H9 (cell line): ENCODE data around the gene CACNA1D. TPM values are rescaled to one million over a fixed set of nuclear protein-coding genes. Genes with fewer than 3 reads are reported as not detected.

Source experiments
- DNase-seq: peaks from one replicate; pipeline ENCODE4 v3.0.0-alpha.2; 2017
- H2AFZ ChIP-seq: one replicate; pipeline ENCODE4 v1.6.1; 2013; ENCODE audit warnings: mild to moderate bottlenecking, low read length, control low read depth, moderate library complexity
- H2AK5ac ChIP-seq: 2 replicates; pipeline ENCODE4 v1.6.1; 2013; ENCODE audit warnings: low read length, control low read depth, mixed read lengths; ENCODE audit not compliant: insufficient read length
- H2BK120ac ChIP-seq: one replicate; pipeline ENCODE4 v1.6.1; 2013; ENCODE audit warnings: low read depth, mild to moderate bottlenecking, low read length, control low read depth, inconsistent platforms; ENCODE audit not compliant: poor library complexity, severe bottlenecking
- H2BK12ac ChIP-seq: 2 replicates; pipeline ENCODE4 v1.6.1; 2013; ENCODE audit warnings: low read length, control low read depth, mixed read lengths, low read depth; ENCODE audit not compliant: insufficient read length
- H2BK15ac ChIP-seq: 2 replicates; pipeline ENCODE4 v1.6.1; 2013; ENCODE audit warnings: low read depth, low read length, control low read depth
- H2BK20ac ChIP-seq: one replicate; pipeline ENCODE4 v1.6.1; 2013; ENCODE audit warnings: low read depth, mild to moderate bottlenecking, low read length, control low read depth, inconsistent platforms; ENCODE audit not compliant: poor library complexity, severe bottlenecking
- H2BK5ac ChIP-seq: 2 replicates; pipeline ENCODE4 v1.6.1; 2013; ENCODE audit warnings: low read length, control low read depth, mixed read lengths; ENCODE audit not compliant: insufficient read length
- H3K14ac ChIP-seq: 2 replicates; pipeline ENCODE4 v1.6.1; 2013; ENCODE audit warnings: low read length, control low read depth; ENCODE audit not compliant: insufficient read depth
- H3K18ac ChIP-seq: 2 replicates; pipeline ENCODE4 v1.6.1; 2013; ENCODE audit warnings: low read depth, mild to moderate bottlenecking, mixed read lengths, low read length, control low read depth; ENCODE audit not compliant: insufficient read length
- H3K23ac ChIP-seq: 2 replicates; pipeline ENCODE4 v1.6.1; 2013; ENCODE audit warnings: low read length, control low read depth, mixed read lengths, low read depth; ENCODE audit not compliant: insufficient read length
- H3K23me2 ChIP-seq: 2 replicates; pipeline ENCODE4 v1.6.1; 2013; ENCODE audit warnings: low read depth, mild to moderate bottlenecking, mixed read lengths, low read length, control low read depth; ENCODE audit not compliant: insufficient read length, poor library complexity, severe bottlenecking
- H3K27ac ChIP-seq: 2 replicates; pipeline ENCODE4 v1.5.1; 2013; ENCODE audit warnings: low read length, control low read depth, mixed read lengths, low read depth; ENCODE audit not compliant: insufficient read length
- H3K27me3 ChIP-seq: 2 replicates; pipeline ENCODE4 v1.6.1; 2013; ENCODE audit warnings: low read length, control low read depth, inconsistent platforms; ENCODE audit not compliant: insufficient read depth
- H3K4ac ChIP-seq: 2 replicates; pipeline ENCODE4 v1.6.1; 2013; ENCODE audit warnings: low read depth, mild to moderate bottlenecking, control low read depth, inconsistent platforms, low read length, moderate library complexity
- H3K4me1 ChIP-seq: 2 replicates; pipeline ENCODE4 v1.6.1; 2013; ENCODE audit warnings: low read length, control low read depth, inconsistent platforms; ENCODE audit not compliant: insufficient read depth
- H3K4me2 ChIP-seq: 2 replicates; pipeline ENCODE4 v1.6.1; 2013; ENCODE audit warnings: low read length, control low read depth, mixed read lengths; ENCODE audit not compliant: insufficient read length, insufficient read depth
- H3K56ac ChIP-seq: 2 replicates; pipeline ENCODE4 v1.6.1; 2013; ENCODE audit warnings: low read depth, mild to moderate bottlenecking, mixed read lengths, low read length, control low read depth; ENCODE audit not compliant: insufficient read length
- H3K79me1 ChIP-seq: 2 replicates; pipeline ENCODE4 v1.6.1; 2013; ENCODE audit warnings: low read depth, mild to moderate bottlenecking, moderate library complexity, low read length, control low read depth, inconsistent platforms; ENCODE audit not compliant: insufficient read depth, poor library complexity, severe bottlenecking
- H3K79me2 ChIP-seq: 2 replicates; pipeline ENCODE4 v1.6.1; 2013; ENCODE audit warnings: low read length, control low read depth, inconsistent platforms; ENCODE audit not compliant: insufficient read depth
- H3K9ac ChIP-seq: 2 replicates; pipeline ENCODE4 v1.6.1; 2013; ENCODE audit warnings: low read length, control low read depth, mixed read lengths; ENCODE audit not compliant: insufficient read length; ENCODE audit errors: extremely low read depth
- H3K9me3 ChIP-seq: one replicate; pipeline ENCODE4 v1.6.1; 2013; ENCODE audit warnings: low read depth, low read length, inconsistent platforms; ENCODE audit not compliant: control insufficient read depth
- H3T11ph ChIP-seq: one replicate; pipeline ENCODE4 v1.6.1; 2013; ENCODE audit warnings: mild to moderate bottlenecking, low read length, control low read depth, inconsistent platforms
- H4K20me1 ChIP-seq: one replicate; pipeline ENCODE4 v1.6.1; 2013; ENCODE audit not compliant: control insufficient read depth, insufficient read length, insufficient read depth
- H4K5ac ChIP-seq: 2 replicates; pipeline ENCODE4 v1.6.1; 2013; ENCODE audit warnings: low read depth, mild to moderate bottlenecking, mixed read lengths, low read length, control low read depth; ENCODE audit not compliant: insufficient read length
- H4K8ac ChIP-seq: replicated peaks from 2 replicates; pipeline ENCODE4 v1.6.1; 2013; ENCODE audit warnings: low read length, control low read depth, mixed read lengths, low read depth; ENCODE audit not compliant: insufficient read length
- H4K91ac ChIP-seq: 2 replicates; pipeline ENCODE4 v1.6.1; 2013; ENCODE audit warnings: low read depth, mild to moderate bottlenecking, moderate library complexity, mixed read lengths, low read length, control low read depth; ENCODE audit not compliant: insufficient read length
- H3K27ac Mint-ChIP-seq, 3 experiments: 2 replicates in 2 of 3; 3 replicates in 1 of 3; pipeline ENCODE4 v1.8.0; 2020 to 2021; ENCODE audit warnings: mixed read lengths in 3 of 3, mild to moderate bottlenecking in 1 of 3, moderate library complexity in 1 of 3
- H3K27me3 Mint-ChIP-seq: 2 replicates; pipeline ENCODE4 v1.8.0; 2021; ENCODE audit warnings: low read depth, mild to moderate bottlenecking, moderate library complexity, mixed read lengths
- H3K36me3 Mint-ChIP-seq, 3 experiments: 2 replicates in 2 of 3; 3 replicates in 1 of 3; pipeline ENCODE4 v1.8.0; 2020 to 2021; ENCODE audit warnings: low read depth in 3 of 3, mixed read lengths in 3 of 3; ENCODE audit not compliant: insufficient read depth in 1 of 3
- H3K4me1 Mint-ChIP-seq, 2 experiments: 2 replicates each; pipeline ENCODE4 v1.8.0; 2020; ENCODE audit warnings: mixed read lengths in 2 of 2
- H3K4me3 Mint-ChIP-seq, 2 experiments: 2 replicates in 1 of 2; 3 replicates in 1 of 2; pipeline ENCODE4 v1.8.0; 2020 to 2021; ENCODE audit warnings: mild to moderate bottlenecking in 2 of 2, mixed read lengths in 2 of 2, moderate library complexity in 1 of 2
- H3K9me3 Mint-ChIP-seq, 2 experiments: 2 replicates in 1 of 2; 3 replicates in 1 of 2; pipeline ENCODE4 v1.8.0; 2020; ENCODE audit warnings: mild to moderate bottlenecking in 2 of 2, mixed read lengths in 2 of 2, moderate library complexity in 1 of 2
- CTCF ChIP-seq: fragments of 200-600 bp; sonication (generic); conservative IDR thresholded peaks from 3 replicates; pipeline ENCODE4 v1.8.0; 2021; ENCODE audit warnings: antibody characterized with exemption, mild to moderate bottlenecking
- WGBS: extraction: QIAGEN DNeasy Blood & Tissue Kit; methylation state at CpG from one replicate; pipeline ENCODE4 v1.1.7; 2013; ENCODE audit warnings: missing lambda C conversion rate, low lambda C conversion rate, mixed read lengths; ENCODE audit not compliant: insufficient read length; ENCODE audit errors: extremely low coverage; 5-methylcytosine and 5-hydroxymethylcytosine counted together
- total RNA-seq: library from RNA; stranded (reverse); gene quantifications from 2 replicates; pipeline ENCODE4 v1.2.1, GENCODE V29; 2021

The CACNA1D gene
- total RNA-seq, 1 experiment from 2014 or later = 3.5 TPM

GRCh38 chr3:53545996-53546359 lies 51.6 kb downstream of the CACNA1D start:
- Histone ChIP-seq H2AFZ (no peak overlapping the region), H3K79me2 (no peaks in the 10 kb centered on the region), H3T11ph (no peak overlapping the region), H2AK5ac (no peak overlapping the region), H3K23me2 (no peaks in the 10 kb centered on the region), H4K20me1 (no peaks in the 10 kb centered on the region), H2BK20ac (no peak overlapping the region), H3K27me3 (no peaks in the 10 kb centered on the region), H3K79me1 (no peaks in the 10 kb centered on the region), H3K56ac (no peak overlapping the region), H3K4ac (no peak overlapping the region), H3K18ac (no peak overlapping the region), H3K27ac (no peak overlapping the region), H3K9me3 (no peaks in the 10 kb centered on the region), H4K5ac (no peak overlapping the region), H3K14ac (no peak overlapping the region), H3K9ac (no peak overlapping the region), H3K4me1 (no peaks in the 10 kb centered on the region), H2BK12ac (no peak overlapping the region), H2BK15ac (no peak overlapping the region), H3K23ac (no peak overlapping the region), H3K4me2 (no peak overlapping the region), H4K91ac (no peak overlapping the region), H2BK120ac (no peak overlapping the region), H2BK5ac (no peak overlapping the region), H4K8ac (no peak overlapping the region)
- no CpG with 5 or more reads among the region's 7 CpGs for WGBS
- no peak overlapping the region for H3K4me3 Mint-ChIP-seq
- no peaks in the 10 kb centered on the region; a peak in 1 of 7 replicates for H3K36me3 Mint-ChIP-seq
- H3K4me1 Mint-ChIP-seq = peaks cover 9 to 12% of the 10 kb centered on the region in 2 experiments; a peak in 3 of 4 replicates
- no peak overlapping the region for H3K27ac Mint-ChIP-seq
- no peak for DNase-seq
- H3K27me3 Mint-ChIP-seq = no peaks in the 10 kb centered on the region; the same call in 1 of the 2 replicates
- no peak for TF ChIP-seq CTCF
- no peaks in the 10 kb centered on the region; a peak in 1 of 5 replicates for H3K9me3 Mint-ChIP-seq
